Suppressor macrophage (primary cell): Measurements from ENCODE around the gene ARGLU1.

Source experiments
- DNase-seq, 4 experiments: peaks; one replicate each; pipeline ENCODE4 v3.0.0-alpha.2; 2020 to 2022

ARGLU1 gene

GRCh38 chr13:106586648-106587166 lies 18.8 kb upstream of the ARGLU1 start:
- DNase-seq, result no peak

- no peak for DNase-seq
These were observed 13.3 kb upstream of the ARGLU1 start for GRCh38 chr13:106581225-106581624.

GRCh38 chr13:106575896-106576295 lies 8.0 kb upstream of the ARGLU1 start:
- no peak for DNase-seq

GRCh38 chr13:106573868-106574267 lies 5.9 kb upstream of the ARGLU1 start:
- DNase-seq, result no peak

GRCh38 chr13:106573284-106573846 lies 5.4 kb upstream of the ARGLU1 start:
- DNase-seq, result no peak

GRCh38 chr13:106570299-106570852 lies 2.4 kb upstream of the ARGLU1 start:
- peak in 3 of 4 experiments; percentile 42 to 60 (median 52) for DNase-seq

- no peak for DNase-seq
These were observed 1.5 kb upstream of the ARGLU1 start for GRCh38 chr13:106569233-106570095.

- DNase-seq, result no peak
These were observed 514 bp upstream of the ARGLU1 start for GRCh38 chr13:106568299-106569003.

GRCh38 chr13:106566641-106567473 lies 1.1 kb downstream of the ARGLU1 start:
- peak; percentile 56 to 75 (median 69) for DNase-seq

GRCh38 chr13:106565127-106565775 lies 2.7 kb downstream of the ARGLU1 start:
- peak; percentile 32 to 61 (median 47) for DNase-seq

- no peak for DNase-seq
These were observed 5.6 kb downstream of the ARGLU1 start for GRCh38 chr13:106562301-106562700.

- peak; percentile 58 to 77 (median 65) for DNase-seq
These were observed 6.3 kb downstream of the ARGLU1 start for GRCh38 chr13:106561551-106562170.

GRCh38 chr13:106560821-106561220 lies 7.1 kb downstream of the ARGLU1 start:
- no peak for DNase-seq

GRCh38 chr13:106558527-106558926 lies 9.4 kb downstream of the ARGLU1 start:
- DNase-seq, result no peak

- no peak for DNase-seq
These were observed 12.2 kb downstream of the ARGLU1 start for GRCh38 chr13:106555631-106556328.

- no peak for DNase-seq
These were observed 16.2 kb downstream of the ARGLU1 start for GRCh38 chr13:106551751-106552150.

- peak in 2 of 4 experiments; percentile 40 to 50 for DNase-seq
These were observed 16.6 kb downstream of the ARGLU1 start for GRCh38 chr13:106551350-106551749.

GRCh38 chr13:106550570-106551135 lies 17.3 kb downstream of the ARGLU1 start:
- DNase-seq, result no peak

- DNase-seq, result no peak
These were observed 19.8 kb downstream of the ARGLU1 start for GRCh38 chr13:106548064-106548696.
